Measurements from ENCODE around the gene ACTR1A. TPM values are rescaled to one million over a fixed set of nuclear protein-coding genes. Genes with fewer than 3 reads are reported as not detected.

The ACTR1A gene
- total RNA-seq, 5 donors from 2014 or later (not counting 1 experiment from before 2014, with no cell fraction given), result 51.6 to 68.1 (median 63.0) TPM

DNA sequence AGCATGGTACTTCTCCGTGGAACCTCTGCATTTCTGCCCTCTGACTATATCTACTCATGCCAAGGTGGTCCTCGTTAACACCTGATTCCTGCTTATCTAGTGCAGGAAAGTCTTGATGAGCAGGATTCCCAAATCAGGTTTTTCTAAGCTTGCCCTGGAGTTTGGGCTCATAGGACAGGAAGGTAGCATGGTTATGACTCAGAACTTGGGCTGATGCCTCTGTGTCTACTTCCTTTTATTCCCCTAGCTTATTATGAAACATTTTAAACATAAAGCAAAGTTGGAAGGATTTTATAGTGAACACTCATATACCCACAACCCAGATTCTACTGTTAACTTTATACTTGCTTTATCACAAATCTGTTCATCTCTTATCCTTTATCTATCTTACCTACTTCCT, 6.9 kb upstream of the ACTR1A start:
- Mint-ChIP-seq H3K27ac (peak overlapping the region; percentile 2 to 31), H3K4me1 (peaks cover 43 to 47% (median 44%) of the 10 kb centered on the region in 3 donors), H3K27me3 (no peaks in the 10 kb centered on the region), H3K36me3 (peaks cover 30% of the 10 kb centered on the region), H3K9me3 (no peaks in the 10 kb centered on the region), H3K4me3 (no peak overlapping the region)
- 100% methylated on average over 1 of the region's 2 CpGs for WGBS (ENCODE audit: insufficient coverage)
- ATAC-seq (replicated peaks in 1 of 4) (no peak), DNase-seq (no peak)
- ChIA-PET POLR2A (no interaction called here), CTCF (no interaction called here)
- Histone ChIP-seq H3K4me3 (ENCODE audit: control insufficient read depth in 1 of 2, extremely low read depth in 1 of 2, low read length in 1 of 2) (no peak overlapping the region), H3K27me3 (replicated peaks in 1 of 2; ENCODE audit: control insufficient read depth in 2 of 2, extremely low read depth in 1 of 2, insufficient read depth in 2 of 2, low read length in 1 of 2) (no peaks in the 10 kb centered on the region), H3K4me1 (ENCODE audit: control insufficient read depth in 1 of 2, extremely low read depth in 1 of 2, insufficient read depth in 2 of 2, low read length in 2 of 2) (peaks cover 8 to 17% of the 10 kb centered on the region in 2 experiments), H3K36me3 (ENCODE audit: control insufficient read depth in 2 of 2, extremely low read depth in 1 of 2, insufficient read depth in 1 of 2, low read length in 1 of 2) (peaks cover 9 to 51% of the 10 kb centered on the region in 2 donors), H3K9me3 (no peaks in the 10 kb centered on the region), H3K27ac (ENCODE audit: low read length) (no peak overlapping the region)

DNA sequence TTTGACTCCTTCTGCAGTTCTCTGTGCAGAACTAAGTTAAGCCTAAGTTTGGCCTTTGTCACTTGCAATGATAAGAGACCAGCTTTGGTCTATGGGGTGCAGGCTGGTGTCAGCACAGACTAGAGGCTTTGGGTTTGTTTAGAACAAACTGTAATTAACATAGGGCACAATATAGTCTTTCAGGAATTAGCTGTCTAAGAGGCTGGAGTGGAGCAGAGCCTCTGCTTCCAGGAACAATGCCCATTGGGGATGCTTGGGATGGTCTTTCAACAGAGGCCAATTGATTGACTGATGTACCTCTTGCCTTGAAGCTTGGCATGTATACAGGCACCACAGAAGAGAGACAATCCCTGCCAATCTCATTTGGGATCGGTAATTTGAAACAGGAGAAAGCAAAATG, 6.0 kb upstream of the ACTR1A start:
- no peaks in the 10 kb centered on the region for H3K9me3 ChIP-seq
- 100% methylated on average over 1 of the region's 1 CpG for WGBS (ENCODE audit: insufficient coverage)
- DNase-seq, result no peak
- peaks cover 9 to 21% of the 10 kb centered on the region in 2 experiments for H3K4me1 ChIP-seq (ENCODE audit: control insufficient read depth in 1 of 2, extremely low read depth in 1 of 2, insufficient read depth in 2 of 2, low read length in 2 of 2)
- ChIA-PET POLR2A (no interaction called here), CTCF (no interaction called here)
- peaks cover 43 to 47% (median 44%) of the 10 kb centered on the region in 3 donors for H3K4me1 Mint-ChIP-seq
- H3K27me3 ChIP-seq (replicated peaks in 1 of 2; ENCODE audit: control insufficient read depth in 2 of 2, extremely low read depth in 1 of 2, insufficient read depth in 2 of 2, low read length in 1 of 2), result no peaks in the 10 kb centered on the region
- H3K4me3 ChIP-seq (ENCODE audit: control insufficient read depth in 1 of 2, extremely low read depth in 1 of 2, low read length in 1 of 2), result no peak overlapping the region
- H3K9me3 Mint-ChIP-seq, result no peaks in the 10 kb centered on the region
- H3K27me3 Mint-ChIP-seq, result no peaks in the 10 kb centered on the region
- H3K4me3 Mint-ChIP-seq, result no peak overlapping the region
- peaks cover 4 to 47% of the 10 kb centered on the region in 2 donors for H3K36me3 ChIP-seq (ENCODE audit: control insufficient read depth in 2 of 2, extremely low read depth in 1 of 2, insufficient read depth in 1 of 2, low read length in 1 of 2)
- peaks cover 23% of the 10 kb centered on the region for H3K36me3 Mint-ChIP-seq
- ATAC-seq (replicated peaks in 1 of 4), result no peak
- H3K27ac Mint-ChIP-seq, result peak overlapping the region in 1 of 2 donors; percentile 78
- no peak overlapping the region for H3K27ac ChIP-seq (ENCODE audit: low read length)

DNA sequence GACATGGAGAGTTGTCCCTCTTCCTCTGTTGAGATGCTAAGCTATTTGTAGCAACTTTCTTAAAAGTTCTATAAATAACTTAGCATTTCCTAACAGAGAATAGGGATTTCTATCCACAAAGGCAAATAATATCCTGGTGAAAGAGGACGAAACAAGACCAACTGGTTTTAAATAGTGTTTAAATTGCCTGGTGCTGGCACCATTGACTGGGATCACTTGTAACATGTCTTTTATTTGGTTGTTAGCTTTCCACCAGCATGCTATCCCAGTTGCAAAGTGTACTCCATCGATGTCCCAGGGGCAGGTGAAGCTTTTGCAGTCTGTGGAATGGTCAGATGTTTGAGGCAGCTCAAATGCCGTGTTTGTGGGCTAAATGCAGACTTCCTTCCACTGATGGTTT, 5.0 kb upstream of the ACTR1A start:
- Mint-ChIP-seq H3K4me3 (no peak overlapping the region), H3K27ac (no peak overlapping the region), H3K9me3 (no peaks in the 10 kb centered on the region), H3K36me3 (peaks cover 17% of the 10 kb centered on the region), H3K4me1 (peaks cover 43 to 47% (median 44%) of the 10 kb centered on the region in 3 donors), H3K27me3 (no peaks in the 10 kb centered on the region)
- no CpG with 5 or more reads among the region's 3 CpGs for WGBS (ENCODE audit: insufficient coverage)
- no peak overlapping the region for H3K27ac ChIP-seq (ENCODE audit: low read length)
- POLR2A ChIA-PET, result interaction anchor here (0.6 kb wide), 2 partner anchors 15 to 54 kb away, joined by 3 to 9 read pairs; no protein-coding TSS in a partner anchor
- no peaks in the 10 kb centered on the region for H3K9me3 ChIP-seq
- H3K36me3 ChIP-seq (ENCODE audit: control insufficient read depth in 2 of 2, extremely low read depth in 1 of 2, insufficient read depth in 1 of 2, low read length in 1 of 2), result peaks cover 4 to 37% of the 10 kb centered on the region in 2 donors
- no peak for DNase-seq
- no peak overlapping the region for H3K4me3 ChIP-seq (ENCODE audit: control insufficient read depth in 1 of 2, extremely low read depth in 1 of 2, low read length in 1 of 2)
- H3K4me1 ChIP-seq (ENCODE audit: control insufficient read depth in 1 of 2, extremely low read depth in 1 of 2, insufficient read depth in 2 of 2, low read length in 2 of 2), result peaks cover 16 to 25% of the 10 kb centered on the region in 2 experiments
- ATAC-seq (replicated peaks in 1 of 4), result no peak
- CTCF ChIA-PET, result interaction anchor here in 1 of 2 donors (0.6 kb wide), 3 partner anchors 13 to 1475 kb away, joined by 3 read pairs; no protein-coding TSS in a partner anchor
- no peaks in the 10 kb centered on the region for H3K27me3 ChIP-seq (replicated peaks in 1 of 2; ENCODE audit: control insufficient read depth in 2 of 2, extremely low read depth in 1 of 2, insufficient read depth in 2 of 2, low read length in 1 of 2)

DNA sequence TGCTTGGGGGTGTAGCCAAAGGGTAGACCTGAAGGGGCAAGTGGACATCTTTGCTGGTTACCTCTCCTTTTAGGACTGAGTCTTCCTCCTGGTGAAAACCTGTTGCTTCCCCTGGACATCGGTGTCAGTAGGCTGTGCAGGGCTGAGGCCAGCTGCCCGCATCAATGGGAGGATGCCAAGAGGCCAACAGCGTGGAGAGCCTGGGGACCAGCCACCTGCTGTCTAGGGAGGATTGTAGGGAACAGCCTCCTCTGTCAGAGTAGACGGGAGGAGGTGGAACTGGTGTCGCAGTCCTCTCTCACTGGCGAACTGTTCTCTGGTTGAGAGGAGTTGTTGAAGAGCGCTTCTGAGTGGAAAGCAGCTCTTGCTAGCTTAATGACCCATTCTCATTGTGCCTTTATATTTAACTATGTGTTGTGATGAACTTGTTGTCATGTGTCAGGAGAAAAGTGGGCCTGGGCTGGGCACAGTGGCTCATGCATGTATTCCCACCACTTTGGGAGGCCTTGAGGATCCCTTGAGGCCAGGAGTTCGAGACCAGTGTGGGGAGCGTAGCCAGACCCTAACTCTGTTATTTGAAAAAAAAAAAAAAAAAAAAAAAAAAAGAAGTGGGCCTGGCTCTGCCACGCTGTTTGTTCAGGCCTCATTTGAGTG, 3.1 kb upstream of the ACTR1A start:
- Histone ChIP-seq H3K4me3 (ENCODE audit: control insufficient read depth in 1 of 2, extremely low read depth in 1 of 2, low read length in 1 of 2) (no peak overlapping the region), H3K9me3 (no peaks in the 10 kb centered on the region), H3K4me1 (ENCODE audit: control insufficient read depth in 1 of 2, extremely low read depth in 1 of 2, insufficient read depth in 2 of 2, low read length in 2 of 2) (peaks cover 20 to 28% of the 10 kb centered on the region in 2 experiments), H3K27me3 (replicated peaks in 1 of 2; ENCODE audit: control insufficient read depth in 2 of 2, extremely low read depth in 1 of 2, insufficient read depth in 2 of 2, low read length in 1 of 2) (no peaks in the 10 kb centered on the region), H3K27ac (ENCODE audit: low read length) (no peak overlapping the region), H3K36me3 (ENCODE audit: control insufficient read depth in 2 of 2, extremely low read depth in 1 of 2, insufficient read depth in 1 of 2, low read length in 1 of 2) (peaks cover 4 to 27% of the 10 kb centered on the region in 2 donors)
- POLR2A ChIA-PET, result no interaction called here
- peaks cover 32 to 37% (median 33%) of the 10 kb centered on the region in 3 donors for H3K4me1 Mint-ChIP-seq
- DNase-seq (peak in 1 of 35 experiments; percentile 9), ATAC-seq (replicated peaks in 1 of 4) (no peak)
- peak overlapping the region in 1 of 3 donors; percentile 25 for H3K4me3 Mint-ChIP-seq
- H3K27ac Mint-ChIP-seq, result peak overlapping the region; percentile 66 to 80
- 100% methylated on average over 2 of the region's 10 CpGs for WGBS (ENCODE audit: insufficient coverage)
- H3K36me3 Mint-ChIP-seq, result peaks cover 3% of the 10 kb centered on the region
- CTCF ChIA-PET, result interaction anchor here in 1 of 2 donors (1.7 to 4.9 kb wide), 2 partner anchors 78 to 208 kb away, joined by 8 to 48 read pairs; partner anchors contain the start of genes ARL3 and SFXN2
- H3K9me3 Mint-ChIP-seq, result no peaks in the 10 kb centered on the region
- no peaks in the 10 kb centered on the region for H3K27me3 Mint-ChIP-seq

DNA sequence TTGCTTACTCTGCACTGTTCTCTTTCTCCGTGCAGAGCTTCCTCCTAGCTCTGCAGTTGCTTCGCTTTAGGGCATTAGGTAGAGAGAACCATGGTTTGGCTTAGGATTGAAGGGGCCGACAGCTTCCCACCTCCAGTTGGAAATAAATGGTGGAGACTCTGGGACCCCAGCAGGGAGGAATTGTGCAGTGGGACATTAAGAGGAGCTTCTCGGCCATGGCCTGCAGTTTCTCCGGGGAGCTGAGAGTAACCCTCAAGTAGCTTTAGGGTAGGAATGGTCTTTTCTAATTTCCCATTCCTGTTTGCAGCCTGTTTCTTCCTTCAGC, 2.4 kb upstream of the ACTR1A start:
- DNase-seq (no peak), ATAC-seq (replicated peaks in 1 of 4) (no peak)
- H3K36me3 Mint-ChIP-seq, result peaks cover 3% of the 10 kb centered on the region
- WGBS (ENCODE audit: insufficient coverage), result 20% methylated on average over 2 of the region's 5 CpGs
- no peak overlapping the region for H3K4me3 Mint-ChIP-seq
- no peaks in the 10 kb centered on the region for H3K27me3 ChIP-seq (replicated peaks in 1 of 2; ENCODE audit: control insufficient read depth in 2 of 2, extremely low read depth in 1 of 2, insufficient read depth in 2 of 2, low read length in 1 of 2)
- ChIA-PET POLR2A (no interaction called here), CTCF (interaction anchor here (0.6 to 4.9 kb wide), 10 partner anchors 11 to 382 kb away, joined by 3 to 48 read pairs (median 4); partner anchors contain the start of genes ARL3 (in 1 of the 2), GBF1 (in 1 of the 2), SFXN2 (in 1 of the 2) and TRIM8 (in 1 of the 2))
- H3K4me1 Mint-ChIP-seq, result peaks cover 32 to 38% (median 35%) of the 10 kb centered on the region in 3 donors
- no peaks in the 10 kb centered on the region for H3K9me3 Mint-ChIP-seq
- H3K27me3 Mint-ChIP-seq, result no peaks in the 10 kb centered on the region
- peaks cover 4 to 27% of the 10 kb centered on the region in 2 donors for H3K36me3 ChIP-seq (ENCODE audit: control insufficient read depth in 2 of 2, extremely low read depth in 1 of 2, insufficient read depth in 1 of 2, low read length in 1 of 2)
- H3K9me3 ChIP-seq, result no peaks in the 10 kb centered on the region
- peaks cover 20 to 30% of the 10 kb centered on the region in 2 experiments for H3K4me1 ChIP-seq (ENCODE audit: control insufficient read depth in 1 of 2, extremely low read depth in 1 of 2, insufficient read depth in 2 of 2, low read length in 2 of 2)
- H3K27ac ChIP-seq (ENCODE audit: low read length), result peak overlapping the region; percentile 56
- peak overlapping the region; percentile 87 to 88 for H3K4me3 ChIP-seq (ENCODE audit: control insufficient read depth in 1 of 2, extremely low read depth in 1 of 2, low read length in 1 of 2)
- peak overlapping the region; percentile 77 to 80 for H3K27ac Mint-ChIP-seq

DNA sequence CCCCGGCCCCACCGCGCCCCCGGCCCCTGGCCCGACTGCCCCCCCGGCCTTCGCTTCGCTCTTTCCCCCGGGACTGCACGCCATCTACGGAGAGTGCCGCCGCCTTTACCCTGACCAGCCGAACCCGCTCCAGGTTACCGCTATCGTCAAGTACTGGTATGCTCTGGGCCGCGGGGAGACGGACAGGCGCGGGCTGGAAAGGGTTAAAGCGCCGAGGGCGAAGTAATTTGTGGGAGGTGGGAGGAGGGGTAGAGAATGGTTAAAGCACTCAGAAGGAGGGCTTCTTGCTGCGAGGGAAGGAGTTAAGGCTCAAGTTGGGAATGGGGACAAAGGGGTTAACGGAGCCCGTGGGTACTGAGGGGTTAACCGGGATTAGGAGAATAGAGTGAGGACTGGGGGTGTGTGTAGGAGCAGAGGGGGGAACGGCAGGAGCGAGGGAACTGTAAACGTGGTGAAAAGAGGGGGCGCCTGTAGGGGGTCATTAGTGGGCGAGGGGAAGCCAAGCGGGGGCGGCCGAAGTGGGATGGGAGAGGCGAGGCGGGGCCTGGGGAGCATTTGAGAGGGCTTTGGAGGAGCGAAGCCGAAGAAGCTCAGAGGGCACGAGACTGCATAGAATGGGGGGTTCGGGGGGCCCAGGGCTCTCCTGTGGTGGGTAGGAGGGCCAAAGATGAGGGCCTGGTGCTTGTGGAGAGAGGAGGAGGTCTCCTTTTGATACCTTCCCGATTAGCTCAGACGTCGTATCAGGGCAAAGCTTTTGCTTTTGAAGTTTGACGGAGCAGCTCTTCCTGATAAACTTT, 1.9 kb upstream of the ACTR1A start:
- H3K4me1 ChIP-seq (ENCODE audit: control insufficient read depth in 1 of 2, extremely low read depth in 1 of 2, insufficient read depth in 2 of 2, low read length in 2 of 2), result peaks cover 24 to 30% of the 10 kb centered on the region in 2 experiments
- no peak for ATAC-seq (replicated peaks in 1 of 4)
- H3K4me3 Mint-ChIP-seq, result no peak overlapping the region
- peaks cover 33 to 41% (median 40%) of the 10 kb centered on the region in 3 donors for H3K4me1 Mint-ChIP-seq
- H3K27ac ChIP-seq (ENCODE audit: low read length), result peak overlapping the region; percentile 56
- peaks cover 3% of the 10 kb centered on the region for H3K36me3 Mint-ChIP-seq
- POLR2A ChIA-PET, result no interaction called here
- no peaks in the 10 kb centered on the region for H3K27me3 Mint-ChIP-seq
- CTCF ChIA-PET, result interaction anchor here (0.6 to 4.9 kb wide), 16 partner anchors 12 to 912 kb away, joined by 3 to 48 read pairs (median 4); partner anchors contain the start of genes ARL3 (in 1 of the 2), C10orf95 (in 1 of the 2), GBF1 (in 1 of the 2) and NFKB2 (in 1 of the 2)
- under 1% methylated on average over 43 of the region's 47 CpGs for WGBS (ENCODE audit: insufficient coverage)
- peak in 15 of 35 experiments; percentile 1 to 51 (median 10) for DNase-seq
- H3K9me3 ChIP-seq, result no peaks in the 10 kb centered on the region
- peak overlapping the region; percentile 77 to 80 for H3K27ac Mint-ChIP-seq
- H3K9me3 Mint-ChIP-seq, result no peaks in the 10 kb centered on the region
- H3K36me3 ChIP-seq (ENCODE audit: control insufficient read depth in 2 of 2, extremely low read depth in 1 of 2, insufficient read depth in 1 of 2, low read length in 1 of 2), result peaks cover 4 to 23% of the 10 kb centered on the region in 2 donors
- peak overlapping the region; percentile 87 to 88 for H3K4me3 ChIP-seq (ENCODE audit: control insufficient read depth in 1 of 2, extremely low read depth in 1 of 2, low read length in 1 of 2)
- H3K27me3 ChIP-seq (replicated peaks in 1 of 2; ENCODE audit: control insufficient read depth in 2 of 2, extremely low read depth in 1 of 2, insufficient read depth in 2 of 2, low read length in 1 of 2), result no peaks in the 10 kb centered on the region
